HG02798 (cell line): Measurements from ENCODE around the gene SDK1.
"Not testable (repeated sequence)": the region's sequence is repeated elsewhere in the genome, so short reads cannot be mapped to it uniquely, and the experiment has no call there.

Experiments
- ATAC-seq: cut with Tn5 transposase; IDR thresholded peaks from one replicate; pipeline ENCODE4 v1.9.1; 2021; ENCODE audit warnings: mild to moderate bottlenecking; ENCODE audit not compliant: unreplicated experiment, poor library complexity

SDK1 gene

GRCh38 chr7:3928727-3929515 lies 627.9 kb downstream of the SDK1 start:
- no peak for ATAC-seq

GRCh38 chr7:3931843-3932242 lies 630.8 kb downstream of the SDK1 start:
- no peak for ATAC-seq

DNA sequence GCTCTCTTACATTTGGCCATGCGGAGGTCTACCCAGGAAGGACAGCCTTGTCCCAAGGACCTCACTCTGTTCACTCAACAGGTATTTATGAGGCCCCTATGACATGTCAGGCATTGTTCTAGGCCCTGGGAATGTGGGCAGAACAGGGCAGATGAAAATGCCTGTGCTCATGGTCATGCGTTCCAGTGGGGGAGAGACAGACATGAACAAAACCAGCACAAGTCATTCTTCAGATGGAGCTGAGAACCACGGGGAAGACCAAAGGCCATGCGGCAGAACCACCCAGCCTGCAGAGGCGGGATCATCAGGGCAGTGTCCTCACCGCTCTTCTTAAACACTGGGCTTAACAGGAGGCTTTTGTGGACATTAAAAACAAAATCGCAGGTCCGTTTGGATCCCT lies 636.1 kb downstream of the SDK1 start:
- no peak for ATAC-seq

DNA sequence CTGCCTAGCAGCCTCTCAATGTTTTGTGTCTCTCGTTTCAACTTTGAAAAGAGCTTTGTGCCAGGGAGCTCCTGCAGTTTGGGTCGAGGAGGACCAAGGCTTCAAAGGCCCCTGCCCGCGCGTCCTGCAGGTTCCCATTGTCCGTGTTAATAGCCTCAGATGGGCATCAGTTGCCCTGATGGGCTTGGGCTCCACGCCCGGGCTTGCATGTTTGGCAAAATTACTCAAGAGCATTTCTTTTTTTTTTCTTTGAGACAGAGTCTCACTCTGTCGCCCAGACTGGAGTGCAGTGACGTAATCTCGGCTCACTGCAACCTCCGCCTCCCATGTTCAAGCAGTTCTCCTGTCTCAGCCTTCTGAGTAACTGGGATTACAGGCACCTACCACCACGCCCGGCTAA lies 636.6 kb downstream of the SDK1 start:
- no peak for ATAC-seq

- ATAC-seq: not testable (repeated sequence)
Measured at GRCh38 chr7:3941706-3942105, 640.7 kb downstream of the SDK1 start.

GRCh38 chr7:3942276-3942675 lies 641.2 kb downstream of the SDK1 start:
- no peak for ATAC-seq

- ATAC-seq: no peak
Measured at GRCh38 chr7:3942816-3943745, 642.0 kb downstream of the SDK1 start.

GRCh38 chr7:3943779-3944520 lies 642.9 kb downstream of the SDK1 start:
- no peak for ATAC-seq

GRCh38 chr7:3949242-3949640 lies 648.2 kb downstream of the SDK1 start:
- ATAC-seq: no peak

- no peak for ATAC-seq
Measured at GRCh38 chr7:3950249-3950648, 649.2 kb downstream of the SDK1 start.

- no peak for ATAC-seq
Measured at GRCh38 chr7:3951316-3952055, 650.4 kb downstream of the SDK1 start.

GRCh38 chr7:3953133-3953532 lies 652.1 kb downstream of the SDK1 start:
- ATAC-seq: no peak

DNA sequence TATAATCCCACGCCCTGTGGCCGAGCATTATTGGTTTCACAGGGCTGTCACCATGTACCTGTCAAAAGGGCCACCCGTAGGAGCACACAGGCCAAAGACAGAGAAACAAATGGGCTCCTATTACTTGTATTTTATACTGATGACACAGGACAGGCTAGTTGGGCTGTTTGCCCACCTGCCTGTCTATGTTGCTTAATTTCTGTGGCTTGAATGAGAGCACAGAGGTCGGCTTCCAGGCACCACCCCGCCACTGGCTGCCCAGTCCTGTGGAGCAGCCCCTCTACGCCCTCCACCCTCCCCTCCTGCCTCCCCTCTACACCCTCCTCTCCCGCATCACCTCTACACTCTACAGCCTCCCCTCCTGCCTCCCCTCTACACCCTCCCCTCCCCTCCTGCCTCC lies 652.9 kb downstream of the SDK1 start:
- no peak for ATAC-seq

DNA sequence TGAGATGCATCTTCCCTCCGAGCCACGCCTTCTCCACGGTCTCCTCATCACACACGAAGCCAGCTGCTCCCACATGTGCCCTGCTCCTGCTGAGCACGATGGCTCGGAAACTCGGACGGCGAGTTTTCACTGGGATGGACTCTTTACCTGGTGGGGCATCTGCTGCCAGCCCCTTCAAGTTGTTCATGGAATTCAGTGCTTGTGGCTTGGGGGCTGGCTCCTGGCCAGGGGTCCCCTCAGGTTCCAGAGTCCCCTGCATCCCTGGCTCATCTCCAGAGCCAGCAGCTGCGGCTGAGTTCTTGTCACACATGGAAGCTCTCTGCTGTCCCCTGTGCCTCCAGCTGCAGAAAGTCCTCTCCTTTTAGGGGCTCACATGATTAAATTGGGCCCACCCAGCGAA lies 654.0 kb downstream of the SDK1 start:
- ATAC-seq: no peak

DNA sequence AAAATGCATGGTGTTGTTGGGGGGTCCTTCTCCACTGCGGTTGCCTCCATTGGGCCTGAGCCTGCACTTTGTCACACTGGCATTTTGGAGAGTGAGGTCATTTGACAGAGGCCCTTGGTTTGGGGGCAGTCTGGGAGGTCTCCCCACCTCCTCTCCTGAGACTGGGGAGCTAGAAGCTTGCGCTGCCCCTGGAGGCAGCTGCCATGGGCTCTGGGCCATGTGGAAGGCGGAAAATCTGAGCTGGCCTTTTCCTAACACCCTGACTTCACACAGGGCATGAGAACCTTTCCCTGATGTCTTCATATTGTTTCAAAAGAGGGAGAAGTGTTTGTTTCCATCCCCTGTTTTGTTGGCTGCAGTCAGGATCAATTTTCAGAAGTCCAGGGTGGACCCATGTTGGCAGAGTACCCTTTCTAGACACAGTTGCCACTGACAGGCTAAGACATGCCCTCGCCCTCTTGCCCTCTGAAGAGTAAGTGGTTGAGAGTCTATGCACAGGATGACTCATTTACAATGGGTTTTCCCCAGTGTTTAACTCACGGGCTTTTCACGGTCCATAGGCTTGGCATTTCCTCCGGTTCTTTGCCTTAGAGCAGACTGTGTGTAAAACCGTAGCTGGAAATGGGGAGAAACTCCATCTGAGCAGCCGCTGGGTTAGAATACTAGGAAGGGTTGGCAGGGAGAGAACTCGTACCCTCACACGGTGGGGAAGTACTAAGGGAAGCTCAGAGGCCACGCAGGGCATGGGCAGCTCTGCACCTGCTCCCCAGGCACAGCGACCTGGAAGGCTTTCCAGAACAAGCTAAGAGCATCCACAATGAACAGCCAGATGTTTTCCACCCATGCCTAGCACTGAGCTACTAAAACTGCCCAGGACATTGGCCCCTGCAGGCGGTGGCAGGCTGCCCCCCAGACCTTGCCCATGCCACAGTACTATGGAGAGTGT lies 655.0 kb downstream of the SDK1 start:
- ATAC-seq: peak; percentile 78

GRCh38 chr7:3956949-3957348 lies 655.9 kb downstream of the SDK1 start:
- ATAC-seq: peak; percentile 46

DNA sequence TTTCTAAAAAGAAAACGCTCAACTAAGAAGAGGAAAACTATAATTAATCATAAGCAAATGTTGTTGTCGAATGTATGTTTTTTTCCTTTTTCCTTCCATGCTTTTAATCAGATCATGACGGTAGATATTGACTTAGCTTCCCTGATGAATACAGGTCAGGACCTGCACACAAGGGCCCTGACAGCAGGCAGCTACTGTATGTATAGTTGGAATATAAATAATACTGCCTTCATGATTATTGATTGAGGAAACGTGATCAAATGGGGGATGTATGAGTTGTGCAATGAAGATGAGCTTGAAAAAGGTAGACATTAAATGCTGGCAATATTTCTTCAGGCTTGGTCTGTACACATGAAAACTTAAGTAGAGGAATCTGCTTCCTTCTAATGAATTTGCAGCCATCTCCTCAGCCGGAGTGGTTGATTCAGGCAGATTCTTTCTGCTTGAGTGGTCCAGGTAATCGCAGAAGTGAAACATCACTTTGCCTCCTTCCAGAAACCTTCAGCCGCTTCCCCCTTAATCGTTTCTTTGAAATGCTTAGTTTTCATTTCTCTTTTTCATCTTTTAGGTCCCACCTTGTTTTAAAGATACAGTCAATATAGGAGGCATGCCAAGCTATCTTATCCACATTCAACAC lies 656.5 kb downstream of the SDK1 start:
- ATAC-seq: no peak

DNA sequence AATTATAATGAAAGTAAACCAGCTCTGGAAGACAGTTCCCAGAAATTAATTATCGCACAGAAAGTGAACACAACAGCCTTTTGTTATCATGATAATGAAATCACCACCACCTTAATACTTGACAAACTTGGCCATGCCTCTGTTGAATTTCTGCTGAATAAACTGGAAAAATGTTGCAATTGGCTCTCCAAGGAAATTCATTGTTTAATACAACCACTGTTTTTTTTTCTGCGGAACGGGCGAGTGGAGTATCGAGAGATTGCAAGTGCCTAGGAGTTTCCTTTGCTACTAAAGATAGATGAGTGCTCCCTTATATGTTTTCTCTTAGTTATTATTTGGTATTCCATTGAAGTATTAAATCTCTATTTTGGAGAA lies 657.0 kb downstream of the SDK1 start:
- no peak for ATAC-seq

- no peak for ATAC-seq
Measured at GRCh38 chr7:3959364-3959763, 658.3 kb downstream of the SDK1 start.
